Measurements from ENCODE around the gene ALOX15B. TPM values are rescaled to one million over a fixed set of nuclear protein-coding genes. Genes with fewer than 3 reads are reported as not detected.

Gene ALOX15B
- total and polyA plus RNA-seq, 8 donors = 0.05 to 4.7 (median 0.25) TPM; not detected in 1

DNA sequence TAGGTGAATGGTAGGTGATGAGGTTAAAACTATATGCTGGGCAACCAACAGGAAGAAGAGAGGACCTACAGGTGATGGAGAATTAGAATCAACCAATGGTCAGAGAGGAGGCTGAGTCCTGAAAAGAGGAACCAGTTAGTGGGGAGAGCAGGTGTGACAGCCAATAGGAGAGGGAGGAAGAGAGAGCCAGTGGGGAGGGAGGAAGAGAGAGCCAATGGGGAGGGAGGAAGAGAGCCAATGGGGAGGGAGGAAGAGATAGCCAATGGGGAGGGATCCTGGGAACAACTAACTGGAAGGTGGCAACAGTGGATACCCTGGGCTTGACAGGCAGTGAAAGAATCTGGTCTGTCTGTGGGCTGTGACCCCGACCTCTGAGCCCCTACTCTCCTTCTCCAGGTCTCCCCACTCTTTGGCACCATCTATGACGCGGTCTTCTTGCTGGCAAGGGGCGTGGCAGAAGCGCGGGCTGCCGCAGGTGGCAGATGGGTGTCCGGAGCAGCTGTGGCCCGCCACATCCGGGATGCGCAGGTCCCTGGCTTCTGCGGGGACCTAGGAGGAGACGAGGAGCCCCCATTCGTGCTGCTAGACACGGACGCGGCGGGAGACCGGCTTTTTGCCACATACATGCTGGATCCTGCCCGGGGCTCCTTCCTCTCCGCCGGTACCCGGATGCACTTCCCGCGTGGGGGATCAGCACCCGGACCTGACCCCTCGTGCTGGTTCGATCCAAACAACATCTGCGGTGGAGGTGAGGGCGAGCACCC lies 32.7 kb upstream of the ALOX15B start:
- H3K4me3 ChIP-seq = no peak overlapping the region
- no peaks in the 10 kb centered on the region for H3K9me3 ChIP-seq
- WGBS, 2 donors = 86 to 87% methylated on average over 29 to 30 of the region's 30 CpGs
- intact Hi-C loops (cut with DNase I) = loop anchor here in 1 of 3 donors (10.0 kb wide), 1 partner anchor 49 kb away; no protein-coding TSS in a partner anchor
- DNase-seq (no peak), ATAC-seq (no peak), FAIRE-seq (no peak)
- TF ChIP-seq CTCF (IDR thresholded peaks at IDR 0.05) = no peak
- H3K27me3 ChIP-seq = peaks cover 0 to 5% (median 2%) of the 10 kb centered on the region in 4 donors
- H3K27ac ChIP-seq = no peak overlapping the region
- peaks cover 0 to 6% (median 0%) of the 10 kb centered on the region in 3 donors for H3K4me1 ChIP-seq
- no peaks in the 10 kb centered on the region for H3K36me3 ChIP-seq

GRCh38 chr17:8006836-8007680 lies 31.8 kb upstream of the ALOX15B start:
- no peak for TF ChIP-seq CTCF (IDR thresholded peaks at IDR 0.05)
- no peaks in the 10 kb centered on the region for H3K9me3 ChIP-seq
- FAIRE-seq (no peak), DNase-seq (no peak), ATAC-seq (no peak)
- WGBS, 2 donors = 59 to 69% methylated on average over 14 of the region's 14 CpGs
- H3K27ac ChIP-seq = no peak overlapping the region
- intact Hi-C loops (cut with DNase I) = loop anchor here in 1 of 3 donors (10.0 kb wide), 1 partner anchor 48 kb away; no protein-coding TSS in a partner anchor
- H3K27me3 ChIP-seq = peaks cover 0 to 5% (median 2%) of the 10 kb centered on the region in 4 donors
- H3K4me1 ChIP-seq = peaks cover 0 to 6% (median 0%) of the 10 kb centered on the region in 3 donors
- H3K36me3 ChIP-seq = no peaks in the 10 kb centered on the region
- H3K4me3 ChIP-seq = no peak overlapping the region

GRCh38 chr17:8007836-8008235 lies 31.0 kb upstream of the ALOX15B start:
- FAIRE-seq (no peak), DNase-seq (no peak), ATAC-seq (no peak)
- Histone ChIP-seq H3K4me3 (no peak overlapping the region), H3K4me1 (peaks cover 0 to 2% (median 0%) of the 10 kb centered on the region in 3 donors), H3K27me3 (peaks cover 0 to 2% (median 0%) of the 10 kb centered on the region in 4 donors), H3K36me3 (no peaks in the 10 kb centered on the region), H3K9me3 (no peaks in the 10 kb centered on the region), H3K27ac (no peak overlapping the region)
- no peak for TF ChIP-seq CTCF (IDR thresholded peaks at IDR 0.05)
- intact Hi-C loops (cut with DNase I) = loop anchor here in 1 of 3 donors (10.0 kb wide), 1 partner anchor 47 kb away; no protein-coding TSS in a partner anchor
- 87 to 91% methylated on average over 5 of the region's 5 CpGs for WGBS, 2 donors

- intact Hi-C loops (cut with DNase I) = no loop called here
- DNase-seq = peak in 1 of 6 donors; percentile 20
- WGBS, 2 donors = 72 to 79% methylated on average over 15 of the region's 15 CpGs
- no peaks in the 10 kb centered on the region for H3K36me3 ChIP-seq
- no peak for ATAC-seq
- no peaks in the 10 kb centered on the region for H3K27me3 ChIP-seq
- no peaks in the 10 kb centered on the region for H3K9me3 ChIP-seq
- no peak for TF ChIP-seq CTCF (IDR thresholded peaks at IDR 0.05)
- H3K4me1 ChIP-seq = peaks cover 4 to 6% (median 5%) of the 10 kb centered on the region in 3 donors
- no peak overlapping the region for H3K4me3 ChIP-seq
- FAIRE-seq = no peak
- H3K27ac ChIP-seq = no peak overlapping the region
Measured at GRCh38 chr17:8012045-8012580, 26.7 kb upstream of the ALOX15B start.

Measured in pancreas (tissue), 10 donors.